HG03196 (cell line): ENCODE data around the gene PCGF6.
"Not testable (repeated sequence)": the region's sequence is repeated elsewhere in the genome, so short reads cannot be mapped to it uniquely, and the experiment has no call there.

Experiments
- ATAC-seq: cut with Tn5 transposase; IDR thresholded peaks from one replicate; pipeline ENCODE4 v1.9.1; 2021; ENCODE audit not compliant: unreplicated experiment

The PCGF6 gene, protein sequence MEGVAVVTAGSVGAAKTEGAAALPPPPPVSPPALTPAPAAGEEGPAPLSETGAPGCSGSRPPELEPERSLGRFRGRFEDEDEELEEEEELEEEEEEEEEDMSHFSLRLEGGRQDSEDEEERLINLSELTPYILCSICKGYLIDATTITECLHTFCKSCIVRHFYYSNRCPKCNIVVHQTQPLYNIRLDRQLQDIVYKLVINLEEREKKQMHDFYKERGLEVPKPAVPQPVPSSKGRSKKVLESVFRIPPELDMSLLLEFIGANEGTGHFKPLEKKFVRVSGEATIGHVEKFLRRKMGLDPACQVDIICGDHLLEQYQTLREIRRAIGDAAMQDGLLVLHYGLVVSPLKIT

DNA sequence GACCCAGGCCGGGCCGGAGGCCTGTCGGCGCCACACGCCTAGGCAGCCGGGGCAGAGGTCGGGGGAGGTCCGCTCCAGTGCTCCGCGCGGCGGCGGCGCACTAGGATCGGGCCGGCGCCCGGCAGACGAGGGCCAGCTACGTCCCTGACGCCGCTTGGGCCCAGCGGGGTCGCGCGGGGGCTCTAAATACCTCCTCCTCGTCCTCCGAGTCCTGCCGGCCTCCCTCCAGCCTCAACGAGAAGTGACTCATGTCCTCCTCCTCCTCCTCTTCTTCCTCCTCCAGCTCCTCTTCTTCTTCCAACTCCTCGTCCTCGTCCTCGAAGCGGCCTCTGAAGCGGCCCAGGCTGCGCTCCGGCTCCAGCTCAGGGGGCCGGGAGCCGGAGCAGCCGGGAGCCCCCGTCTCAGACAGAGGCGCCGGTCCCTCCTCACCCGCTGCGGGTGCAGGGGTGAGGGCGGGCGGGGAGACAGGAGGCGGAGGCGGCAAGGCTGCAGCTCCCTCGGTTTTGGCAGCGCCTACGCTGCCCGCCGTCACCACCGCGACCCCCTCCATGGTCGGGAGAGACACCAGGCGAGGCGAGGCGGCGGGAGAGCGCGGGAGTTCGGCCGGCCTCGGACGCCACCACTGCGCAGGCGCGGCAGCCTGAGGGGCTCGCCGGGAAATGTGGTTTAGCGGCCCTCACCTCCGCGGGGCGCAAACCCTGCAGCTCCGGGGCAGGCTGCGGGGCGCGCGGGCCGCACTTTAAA is at the start of gene PCGF6:
Gene PCGF6, minus strand, starts transcription at position 624 of the 744 bp plus-strand sequence. Its CDS starts 74 bp downstream, at position 550.
- ATAC-seq, result peak; percentile 78

- no peak for ATAC-seq
Observed at GRCh38 chr10:103397191-103397825, 46.4 kb upstream of the PCGF6 start.

GRCh38 chr10:103396789-103397087 is 45.8 kb upstream of the PCGF6 start:
- ATAC-seq, result no peak

DNA sequence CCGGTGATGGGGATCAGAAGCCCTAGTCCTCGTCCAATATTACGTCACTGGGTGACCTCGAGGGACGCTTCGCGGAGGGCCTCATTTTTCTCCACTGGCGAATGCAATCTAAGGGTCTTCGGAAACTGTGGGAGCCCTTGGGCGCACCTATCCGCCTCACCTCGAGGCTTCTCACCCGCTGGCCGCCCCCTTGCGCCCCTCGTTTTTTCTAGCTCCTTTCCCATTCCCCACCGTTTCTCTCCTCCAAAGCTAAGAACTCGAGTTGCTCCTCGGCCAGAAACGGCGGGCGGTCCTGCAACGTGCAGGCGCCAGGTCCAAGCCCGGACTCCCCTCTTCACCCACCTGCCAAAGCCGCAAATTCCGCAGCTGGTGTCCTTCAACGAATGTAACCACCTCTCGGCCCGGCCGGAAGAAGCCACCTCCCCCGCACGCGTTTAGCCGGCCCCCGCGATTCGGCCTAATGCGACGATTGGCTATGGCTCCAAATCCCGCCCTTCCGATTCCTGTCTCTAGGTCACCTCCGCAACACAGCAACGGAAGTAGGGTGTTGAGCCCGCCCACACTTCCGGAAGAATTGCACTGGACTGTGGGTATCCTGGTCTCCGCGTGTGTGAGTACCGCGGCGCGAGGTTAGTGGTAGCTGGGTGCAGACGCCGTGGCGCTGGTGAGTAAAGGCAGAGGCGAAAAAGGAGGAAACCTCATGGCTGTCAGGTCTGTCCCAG is 45.3 kb upstream of the PCGF6 start, which contains the start of the genes ATP5MK and PDCD11:
Gene ATP5MK, minus strand, starts transcription at position 409 of the 722 bp plus-strand sequence. CDS start 4,018 bp downstream, outside the sequence.
Gene PDCD11, plus strand, starts transcription at position 560 of the 722 bp plus-strand sequence. CDS start 1,801 bp downstream, outside the sequence.
- ATAC-seq, result peak; percentile 97

DNA sequence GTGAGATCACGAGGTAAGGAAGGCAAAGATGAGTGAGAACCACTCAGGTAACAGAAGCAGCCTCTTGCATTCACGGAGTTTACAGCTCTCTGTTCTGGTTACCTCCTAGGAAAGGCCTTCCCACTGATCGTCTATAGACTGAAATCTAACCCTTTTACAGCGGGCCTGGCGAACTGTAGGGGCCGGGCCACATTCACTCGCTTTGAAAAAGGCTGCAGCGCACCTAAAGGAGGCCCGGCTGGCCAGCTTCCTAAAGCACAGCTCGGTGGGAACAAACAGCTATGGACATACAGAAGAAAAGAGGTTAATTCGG is 44.8 kb upstream of the PCGF6 start:
- no peak for ATAC-seq

DNA sequence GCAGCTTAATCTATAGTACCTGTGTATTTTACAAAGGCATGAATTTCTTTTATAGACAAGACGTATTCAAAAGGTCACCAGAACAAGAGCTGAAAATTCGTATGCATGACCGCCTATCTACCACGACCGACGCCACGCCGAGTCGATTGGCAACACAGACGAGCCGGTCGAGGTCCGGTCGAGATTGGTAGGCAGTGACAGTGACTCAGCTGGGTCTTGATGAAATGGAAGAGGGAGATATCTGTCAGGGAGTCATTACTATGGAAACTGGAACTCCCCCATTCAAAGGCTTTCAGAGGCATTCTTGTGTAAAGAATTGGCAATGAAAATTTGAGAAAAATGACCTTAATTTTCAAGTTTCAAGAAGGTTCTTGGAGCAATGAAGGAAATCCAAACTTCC is 43.2 kb upstream of the PCGF6 start:
- no peak for ATAC-seq

DNA sequence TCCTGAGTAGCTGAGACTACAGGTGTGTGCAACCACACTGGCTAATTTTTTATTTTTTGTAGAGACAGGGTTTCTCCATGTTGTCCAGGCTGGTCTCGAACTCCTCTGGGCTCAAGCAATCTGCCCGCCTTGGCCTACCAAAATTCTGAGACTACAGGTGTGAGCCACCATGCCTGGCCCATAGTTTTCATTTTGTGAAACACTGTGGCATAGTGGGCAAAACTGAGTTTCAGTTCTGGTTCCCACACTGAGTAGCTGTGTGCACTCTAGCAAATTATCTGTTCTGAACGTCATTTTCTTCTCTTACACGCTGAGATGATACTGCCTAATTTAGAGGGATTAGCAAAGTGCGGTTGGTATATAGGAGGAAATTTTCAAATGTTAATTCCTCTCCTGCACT is 31.8 kb upstream of the PCGF6 start:
- ATAC-seq, result no peak

- ATAC-seq, result no peak
Observed at GRCh38 chr10:103374263-103374662, 23.3 kb upstream of the PCGF6 start.

DNA sequence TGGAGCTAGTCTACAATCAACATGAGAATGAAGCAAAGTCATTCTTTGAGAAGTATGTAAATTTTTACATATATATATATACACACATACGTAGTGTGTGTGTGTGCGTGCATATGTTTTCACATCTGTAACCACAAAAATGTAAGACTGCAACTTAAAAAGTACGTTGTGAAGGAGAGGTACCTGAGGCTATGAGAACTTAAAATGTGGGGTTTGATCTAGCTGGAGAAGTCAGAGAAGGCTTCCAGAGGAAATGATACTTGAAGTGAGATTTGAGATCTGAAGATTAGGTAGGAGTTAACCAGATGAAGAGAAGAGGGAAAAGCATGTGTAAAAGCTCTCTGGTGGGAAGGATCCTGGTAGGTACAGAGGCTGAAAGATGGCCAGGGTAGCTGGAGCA is 22.6 kb upstream of the PCGF6 start:
- no peak for ATAC-seq

DNA sequence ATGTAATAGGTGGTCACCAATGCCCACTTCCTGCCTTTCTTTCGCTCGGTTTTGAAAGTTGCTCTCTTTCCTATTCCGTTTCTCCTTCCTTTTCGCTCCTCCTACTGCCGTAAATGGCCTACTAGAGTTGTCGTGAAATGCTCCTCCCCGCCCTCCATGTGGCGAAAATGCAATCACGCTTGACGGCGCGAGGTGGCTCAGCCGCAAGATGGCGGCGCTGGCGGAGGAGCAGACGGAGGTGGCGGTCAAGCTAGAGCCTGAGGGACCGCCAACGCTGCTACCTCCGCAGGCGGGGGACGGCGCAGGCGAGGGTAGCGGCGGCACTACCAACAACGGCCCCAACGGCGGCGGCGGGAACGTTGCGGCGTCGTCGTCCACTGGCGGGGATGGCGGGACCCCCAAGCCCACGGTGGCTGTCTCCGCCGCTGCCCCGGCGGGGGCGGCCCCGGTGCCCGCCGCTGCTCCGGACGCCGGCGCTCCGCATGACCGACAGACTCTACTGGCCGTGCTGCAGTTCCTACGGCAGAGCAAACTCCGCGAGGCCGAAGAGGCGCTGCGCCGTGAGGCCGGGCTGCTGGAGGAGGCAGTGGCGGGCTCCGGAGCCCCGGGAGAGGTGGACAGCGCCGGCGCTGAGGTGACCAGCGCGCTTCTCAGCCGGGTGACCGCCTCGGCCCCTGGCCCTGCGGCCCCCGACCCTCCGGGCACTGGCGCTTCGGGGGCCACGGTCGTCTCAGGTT is 17.0 kb upstream of the PCGF6 start, which contains the start of gene TAF5:
Gene TAF5, plus strand, starts transcription at position 195 of the 737 bp plus-strand sequence. Its CDS starts 14 bp downstream, at position 209.
- ATAC-seq, result peak; percentile 61

- ATAC-seq, result no peak
Observed at GRCh38 chr10:103367379-103367781, 16.4 kb upstream of the PCGF6 start.

DNA sequence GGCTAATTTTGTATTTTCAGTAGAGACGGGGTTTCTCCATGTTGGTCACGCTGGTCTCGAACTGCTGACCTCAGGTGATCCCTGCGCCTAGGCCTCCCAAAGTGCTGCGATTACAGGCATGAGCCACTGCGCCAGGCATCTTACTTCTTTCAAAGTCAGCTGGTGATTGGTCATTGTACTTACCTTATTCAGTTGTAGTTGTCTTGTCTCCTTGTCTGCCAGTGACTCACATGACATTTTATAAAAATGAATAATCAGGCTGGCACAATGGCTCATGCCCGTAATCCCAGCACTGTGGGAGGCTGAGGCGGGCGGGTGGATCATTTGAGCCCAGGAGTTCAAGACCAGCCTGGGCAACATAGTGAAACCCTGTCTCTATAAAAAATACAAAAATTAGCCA is 9.9 kb upstream of the PCGF6 start:
- ATAC-seq, result not testable (repeated sequence)

GRCh38 chr10:103359493-103359892 is 8.6 kb upstream of the PCGF6 start:
- not testable (repeated sequence) for ATAC-seq

DNA sequence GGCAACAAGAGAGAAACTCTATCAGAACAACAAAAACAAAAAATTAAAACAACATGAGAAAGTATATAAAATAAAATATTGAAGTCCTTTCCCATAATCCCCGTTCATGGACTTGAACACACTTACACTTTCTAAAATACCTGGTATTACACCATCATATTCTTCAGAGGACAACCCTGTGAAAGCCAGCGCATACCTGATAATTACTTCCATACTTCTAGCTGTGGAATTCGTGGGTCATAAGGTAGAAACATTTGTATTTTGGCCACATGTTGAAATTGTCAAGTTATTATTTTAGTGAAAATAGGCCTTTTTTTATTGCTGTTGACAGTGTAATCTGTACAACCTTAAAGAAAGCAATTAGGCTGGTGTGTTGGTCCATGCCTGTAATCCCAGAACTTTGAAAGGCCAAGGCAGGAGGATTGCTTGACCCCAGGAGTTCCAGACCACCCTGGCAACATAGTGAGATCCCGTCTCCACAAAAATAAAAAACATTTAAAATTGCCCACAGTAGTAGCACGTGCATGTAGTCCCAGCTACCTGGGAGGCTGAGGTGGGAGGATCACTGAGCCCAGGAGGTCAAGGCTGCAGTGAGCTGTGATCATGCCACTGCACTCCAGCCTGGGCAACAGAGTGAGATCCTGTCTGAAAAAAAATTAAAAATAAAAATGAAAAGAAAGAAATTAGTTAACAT is 5.1 kb upstream of the PCGF6 start:
- no peak for ATAC-seq

DNA sequence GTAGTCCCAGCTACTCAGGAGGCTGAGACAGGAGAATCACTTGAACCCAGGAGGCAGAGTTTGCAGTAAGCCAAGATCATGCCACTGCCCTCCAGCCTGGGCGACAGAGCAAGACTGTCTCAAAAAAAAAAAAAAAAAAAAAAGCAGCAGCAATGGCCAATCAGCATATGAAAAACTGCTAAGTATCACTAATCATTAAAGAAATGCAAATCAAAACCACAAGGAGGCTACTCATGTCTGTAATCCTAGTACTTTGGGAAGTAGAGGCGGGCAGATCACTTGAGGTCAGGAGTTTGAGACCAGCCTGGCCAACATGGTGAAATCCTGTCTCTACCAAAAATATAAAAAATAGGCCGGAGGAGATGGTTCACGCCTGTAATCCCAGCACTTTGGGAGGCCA is 3.6 kb upstream of the PCGF6 start:
- not testable (repeated sequence) for ATAC-seq

- ATAC-seq, result no peak
Observed at GRCh38 chr10:103353281-103353680, 2.3 kb upstream of the PCGF6 start.

- ATAC-seq, result no peak
Observed at GRCh38 chr10:103350175-103350516, 794 bp downstream of the PCGF6 start.

DNA sequence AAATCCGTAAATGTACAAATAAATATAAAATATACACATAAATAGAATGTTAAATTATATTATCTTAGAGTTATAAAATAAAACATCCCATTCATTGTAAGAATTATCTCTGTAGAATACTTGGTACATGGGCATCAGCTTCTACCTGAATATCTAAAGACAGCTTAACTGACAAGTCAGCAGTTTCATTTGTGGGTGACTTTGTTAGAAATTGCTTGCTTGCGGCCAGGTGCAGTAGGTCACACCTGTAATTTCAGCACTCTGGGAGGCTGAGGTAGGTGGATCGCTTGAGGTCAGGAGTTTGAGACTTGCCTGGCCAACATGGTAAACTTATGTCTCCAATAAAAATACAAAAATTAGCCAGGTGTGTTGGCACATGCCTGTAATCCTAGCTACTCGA is 14.6 kb downstream of the PCGF6 start:
- no peak for ATAC-seq

DNA sequence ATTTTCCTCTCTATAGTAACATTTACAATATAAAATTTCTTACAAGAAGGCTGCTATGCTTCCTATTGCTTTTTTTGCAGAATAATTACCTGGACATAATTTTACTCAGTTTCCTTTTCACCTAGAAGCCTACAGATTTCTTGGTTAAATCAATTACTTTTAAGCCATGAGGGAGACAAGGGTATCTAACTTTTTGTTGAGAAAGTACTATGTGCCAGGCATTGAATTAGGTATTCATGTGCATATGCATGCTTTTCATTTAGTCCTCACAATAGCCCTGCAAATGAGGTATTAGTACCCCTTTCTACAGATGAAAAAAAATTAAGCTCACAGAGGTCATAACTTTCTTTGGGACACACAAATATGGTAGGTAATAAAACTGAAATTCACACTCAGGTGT is 16.4 kb downstream of the PCGF6 start:
- ATAC-seq, result no peak

GRCh38 chr10:103333934-103334520 is 16.9 kb downstream of the PCGF6 start:
- no peak for ATAC-seq
